Left hindlimb (tissue), 1 donor: ENCODE results near the gene TMEM114.
"Not testable (repeated sequence)": the region's sequence is repeated elsewhere in the genome, so short reads cannot be mapped to it uniquely, and the experiment has no call there.

Experiments
- DNase-seq: peaks from one replicate; pipeline ENCODE4 v3.0.0-alpha.2; 2018

TMEM114 gene

DNA sequence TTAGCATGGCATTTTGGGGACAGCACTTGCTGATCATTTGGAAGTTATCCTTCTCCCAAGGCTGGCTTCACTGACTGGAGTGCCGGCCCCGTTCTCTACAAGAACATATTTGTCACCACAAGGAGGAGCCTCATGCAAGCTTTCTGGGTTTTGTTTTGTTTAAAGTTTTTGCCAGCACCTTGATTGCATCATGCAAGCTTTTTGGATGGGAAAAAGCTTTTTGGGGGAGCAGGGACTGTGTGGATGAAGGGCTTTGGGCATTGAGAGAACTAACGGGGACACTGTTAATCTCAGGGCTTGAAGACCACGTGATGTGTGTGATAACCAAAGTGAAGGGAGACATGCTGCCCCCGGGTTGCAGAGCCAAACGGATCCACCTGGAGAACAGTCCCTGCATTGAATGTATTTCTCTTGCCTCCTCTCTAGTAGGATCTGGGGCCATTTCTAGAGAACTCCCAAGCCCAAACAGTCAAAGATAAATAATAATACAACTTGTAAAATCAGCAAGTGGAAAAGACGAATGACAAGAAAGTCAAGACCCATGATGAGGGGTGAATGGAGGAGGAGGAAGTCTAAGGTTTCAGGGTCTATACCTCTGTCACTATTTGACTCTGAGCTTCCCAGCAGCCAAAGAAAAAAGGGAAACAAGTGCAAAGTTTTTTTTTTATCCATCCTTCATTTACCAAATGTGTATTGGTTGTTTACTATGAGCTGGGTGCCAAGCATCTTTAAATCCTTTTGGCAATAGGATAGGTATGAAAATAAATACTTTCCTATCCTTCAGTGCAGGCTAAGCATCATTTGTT, 17.2 kb downstream of the TMEM114 start:
- DNase-seq, result no peak

DNA sequence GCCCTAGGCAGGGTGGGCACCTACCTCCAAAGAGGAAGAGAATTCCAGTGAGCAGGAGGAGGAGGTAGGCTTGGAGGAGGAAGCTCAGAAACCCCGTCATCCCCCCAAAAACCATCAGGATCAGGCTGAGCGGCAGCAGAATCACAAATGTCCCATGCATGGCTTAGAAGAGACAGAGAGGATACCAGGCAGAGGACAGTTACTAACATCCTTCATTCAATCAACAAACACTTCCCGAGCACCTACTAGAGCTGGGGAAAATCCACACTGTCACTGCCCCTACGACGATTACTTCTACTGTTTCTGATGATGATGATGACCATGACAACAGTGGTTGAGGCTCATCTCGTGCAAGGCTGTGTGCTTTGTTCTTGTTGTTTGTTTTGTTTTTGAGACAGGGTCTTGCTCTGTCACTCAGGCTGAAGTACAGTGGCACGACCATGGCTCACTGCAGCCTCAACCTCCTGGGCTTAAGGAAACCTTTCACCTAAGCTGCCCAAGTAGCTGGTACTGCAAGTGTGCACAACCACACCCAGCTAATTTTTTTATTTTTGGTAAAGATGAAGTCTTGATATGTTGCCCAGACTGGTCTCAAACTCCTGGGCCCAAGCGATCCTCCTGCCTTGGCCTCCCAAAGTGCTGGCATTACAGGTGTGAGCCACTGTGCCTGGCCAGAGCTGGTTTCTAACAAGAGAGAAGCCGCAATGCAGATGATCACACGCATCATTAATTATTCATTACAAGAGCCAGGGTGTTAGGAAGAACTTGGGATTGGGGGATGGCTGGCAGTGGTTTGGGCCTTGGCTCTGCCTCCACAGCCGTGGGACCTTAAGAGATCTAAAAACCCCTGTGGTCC, 18.0 kb downstream of the TMEM114 start:
- DNase-seq, result no peak

- no peak for DNase-seq
These were observed 19.2 kb downstream of the TMEM114 start for GRCh38 chr16:8571061-8571596.

DNA sequence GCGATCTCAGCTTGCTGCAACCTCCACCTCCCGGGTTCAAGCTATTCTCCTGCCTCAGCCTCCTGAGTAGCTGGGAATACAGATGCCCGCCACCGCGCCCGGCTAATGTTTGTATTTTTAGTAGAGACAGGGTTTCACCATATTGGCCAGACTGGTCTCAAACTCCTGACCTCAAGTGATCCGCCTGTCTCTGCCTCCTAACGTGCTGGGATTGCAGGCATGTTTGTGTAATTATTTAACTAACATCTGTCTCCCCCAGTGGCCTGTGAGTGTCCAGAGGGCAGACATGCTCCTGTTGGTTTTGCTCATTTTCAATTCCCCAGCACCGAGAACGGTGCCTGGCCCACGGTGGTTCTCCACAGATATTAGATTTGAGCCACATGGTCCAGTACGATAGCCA, 19.9 kb downstream of the TMEM114 start:
- DNase-seq, result not testable (repeated sequence)

DNA sequence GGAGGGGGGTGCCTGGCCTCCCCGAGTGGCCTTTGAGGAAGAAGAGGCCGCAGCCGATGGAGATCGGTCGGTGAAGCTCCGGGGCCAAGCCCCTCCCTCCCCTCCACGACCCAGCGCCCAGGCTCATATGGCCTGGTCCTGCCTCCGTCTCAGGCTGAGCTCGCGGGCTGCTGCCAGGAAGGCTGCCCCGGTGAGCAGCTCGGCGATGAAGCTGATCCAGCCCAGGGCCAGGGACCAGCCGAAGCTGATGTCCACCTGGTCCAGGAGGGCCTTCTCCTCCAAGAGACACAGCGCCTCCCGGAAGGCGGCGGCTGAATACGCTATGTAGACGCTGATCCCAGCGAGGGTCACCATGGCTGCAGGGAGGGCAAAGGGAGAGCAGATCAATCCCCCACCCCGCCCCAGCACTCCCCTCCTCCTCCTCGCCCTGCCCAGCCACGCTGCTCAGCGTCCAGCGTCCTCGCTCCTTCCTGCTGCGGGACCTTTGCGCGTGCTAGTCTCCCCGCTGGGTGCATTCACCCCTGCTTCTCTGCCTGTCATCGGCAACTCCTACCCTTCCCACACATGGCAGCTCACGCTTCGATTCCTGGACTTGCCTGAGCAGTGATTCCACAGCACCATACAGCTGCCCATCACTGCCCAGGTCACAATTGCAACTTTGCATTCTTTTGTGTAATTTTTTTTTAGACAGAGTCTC, 20.5 kb downstream of the TMEM114 start:
- no peak for DNase-seq

GRCh38 chr16:8568231-8568617, 22.1 kb downstream of the TMEM114 start:
- no peak for DNase-seq

GRCh38 chr16:8567355-8568230, 22.7 kb downstream of the TMEM114 start:
- DNase-seq, result peak; percentile 77

DNA sequence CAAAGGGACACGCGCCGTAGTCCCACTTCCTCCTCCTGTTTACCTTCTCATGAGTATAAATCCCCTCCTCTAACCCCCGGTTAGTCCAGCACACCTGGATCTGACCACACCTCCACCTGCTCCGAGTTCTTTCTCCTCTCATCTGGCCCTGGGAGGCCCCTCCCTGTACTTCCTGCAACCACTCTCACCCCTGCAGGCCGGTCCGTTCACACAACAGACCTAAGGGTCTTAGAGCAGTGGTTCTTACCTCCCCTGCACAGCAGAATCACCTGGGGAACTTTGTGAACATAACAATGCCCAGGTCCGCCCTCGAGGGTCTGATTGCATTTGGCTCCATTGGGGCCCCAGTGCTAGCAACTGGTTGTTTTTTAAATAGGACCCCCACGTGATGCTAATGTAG, 24.8 kb downstream of the TMEM114 start:
- DNase-seq, result no peak

- no peak for DNase-seq
These were observed 25.4 kb downstream of the TMEM114 start for GRCh38 chr16:8564934-8565345.

DNA sequence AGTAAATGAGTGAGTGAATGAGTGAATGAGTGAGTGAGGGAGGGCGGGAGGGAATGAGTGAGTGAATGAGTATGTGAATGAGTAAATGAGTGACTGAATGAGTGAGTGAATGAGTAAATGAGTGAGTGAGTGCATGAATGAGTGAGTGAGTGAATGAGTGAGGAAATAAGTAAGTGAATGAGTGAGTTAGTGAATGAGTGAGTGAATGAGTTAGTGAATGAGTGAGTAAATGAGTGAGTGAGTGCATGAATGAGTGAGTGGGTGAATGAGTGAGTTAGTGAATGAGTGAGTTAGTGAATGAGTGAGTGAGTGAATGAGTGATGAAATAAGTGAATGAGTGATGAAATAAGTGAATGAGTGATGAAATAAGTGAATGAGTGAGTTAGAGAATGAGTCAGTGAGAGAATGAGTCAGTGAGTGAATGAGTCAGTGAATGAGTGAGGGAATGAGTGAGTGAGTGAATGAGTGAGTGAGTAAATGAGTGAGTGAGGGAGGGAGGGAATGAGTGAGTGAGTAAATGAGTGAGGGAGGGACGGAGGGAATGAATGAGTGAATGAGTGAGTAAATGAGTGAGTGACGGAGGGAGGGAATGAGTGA, 26.3 kb downstream of the TMEM114 start:
- not testable (repeated sequence) for DNase-seq

- DNase-seq, result no peak
These were observed 28.8 kb downstream of the TMEM114 start for GRCh38 chr16:8561496-8561895.

GRCh38 chr16:8555400-8555799, 34.9 kb downstream of the TMEM114 start:
- no peak for DNase-seq

DNA sequence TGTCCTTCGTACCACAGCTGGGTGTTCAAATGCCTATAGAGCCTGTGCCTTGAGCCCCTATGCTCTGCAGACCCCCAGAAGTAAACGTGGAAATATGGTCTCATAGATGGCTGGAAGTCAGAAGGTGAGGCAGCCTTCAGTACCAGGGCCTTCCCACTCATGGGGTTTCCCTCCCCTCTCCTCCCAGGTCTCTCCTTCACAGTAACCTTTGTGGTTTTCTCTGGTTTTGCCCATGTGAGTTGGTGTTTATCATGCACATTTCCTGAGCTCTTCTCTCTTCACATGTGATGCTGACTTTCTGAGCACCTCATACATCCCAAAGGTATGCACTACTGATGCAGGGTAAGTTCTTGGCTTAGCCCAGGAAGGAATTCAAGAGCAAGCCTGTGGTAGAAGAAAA, 35.4 kb downstream of the TMEM114 start:
- no peak for DNase-seq

DNA sequence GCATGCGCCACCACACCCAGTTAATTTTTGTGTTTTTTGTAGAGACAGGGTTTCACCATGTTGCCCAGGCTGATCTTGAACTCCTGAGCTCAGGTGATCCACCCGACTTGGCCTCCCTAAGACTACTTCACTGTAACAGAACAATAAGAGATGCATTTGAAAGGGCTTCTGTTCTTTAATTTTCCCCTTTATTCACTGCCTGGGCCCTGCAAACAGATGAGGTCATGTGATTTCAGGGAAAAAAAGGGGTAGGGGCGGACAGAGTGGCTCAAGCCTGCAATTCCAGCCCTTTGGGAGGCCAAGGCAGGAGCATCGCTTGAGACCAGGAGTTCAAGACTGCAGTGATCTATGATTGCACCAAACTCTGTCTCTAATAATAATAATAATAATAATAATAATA, 36.3 kb downstream of the TMEM114 start:
- no peak for DNase-seq

DNA sequence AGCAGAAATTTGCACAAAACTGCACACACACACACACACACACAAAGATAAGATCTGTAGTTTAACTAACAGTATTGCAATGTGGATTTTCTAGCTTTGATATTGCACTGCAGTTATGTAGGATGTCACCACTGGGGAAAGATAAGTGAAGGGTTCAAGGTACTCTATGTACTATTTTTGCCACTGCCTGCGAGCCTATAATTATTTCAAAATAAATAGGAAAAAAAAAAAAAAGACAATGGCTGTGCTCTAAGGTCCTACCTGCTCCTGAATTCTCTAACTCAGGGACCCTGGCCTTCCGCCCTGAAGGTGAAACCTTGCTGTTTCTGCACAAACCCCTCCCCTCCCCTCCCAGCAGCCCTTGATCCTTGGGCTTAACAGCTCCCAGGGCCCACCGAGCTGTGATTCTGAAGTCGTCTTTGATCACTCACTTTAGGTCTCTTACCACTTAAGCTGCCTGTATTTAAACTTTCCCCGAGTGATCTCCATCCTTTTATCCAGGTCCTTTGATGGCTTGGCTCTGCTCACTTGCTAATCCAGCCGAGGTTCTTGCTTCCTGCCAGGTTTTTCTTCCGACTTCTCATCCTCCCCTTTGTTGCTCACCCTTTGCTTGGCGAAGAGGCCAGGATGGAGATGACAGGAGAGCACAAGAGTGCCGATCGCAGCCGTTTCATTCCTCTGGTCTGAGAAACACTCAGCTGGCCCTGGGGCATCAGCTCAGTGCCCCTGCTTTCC, 37.7 kb downstream of the TMEM114 start:
- DNase-seq, result no peak

DNA sequence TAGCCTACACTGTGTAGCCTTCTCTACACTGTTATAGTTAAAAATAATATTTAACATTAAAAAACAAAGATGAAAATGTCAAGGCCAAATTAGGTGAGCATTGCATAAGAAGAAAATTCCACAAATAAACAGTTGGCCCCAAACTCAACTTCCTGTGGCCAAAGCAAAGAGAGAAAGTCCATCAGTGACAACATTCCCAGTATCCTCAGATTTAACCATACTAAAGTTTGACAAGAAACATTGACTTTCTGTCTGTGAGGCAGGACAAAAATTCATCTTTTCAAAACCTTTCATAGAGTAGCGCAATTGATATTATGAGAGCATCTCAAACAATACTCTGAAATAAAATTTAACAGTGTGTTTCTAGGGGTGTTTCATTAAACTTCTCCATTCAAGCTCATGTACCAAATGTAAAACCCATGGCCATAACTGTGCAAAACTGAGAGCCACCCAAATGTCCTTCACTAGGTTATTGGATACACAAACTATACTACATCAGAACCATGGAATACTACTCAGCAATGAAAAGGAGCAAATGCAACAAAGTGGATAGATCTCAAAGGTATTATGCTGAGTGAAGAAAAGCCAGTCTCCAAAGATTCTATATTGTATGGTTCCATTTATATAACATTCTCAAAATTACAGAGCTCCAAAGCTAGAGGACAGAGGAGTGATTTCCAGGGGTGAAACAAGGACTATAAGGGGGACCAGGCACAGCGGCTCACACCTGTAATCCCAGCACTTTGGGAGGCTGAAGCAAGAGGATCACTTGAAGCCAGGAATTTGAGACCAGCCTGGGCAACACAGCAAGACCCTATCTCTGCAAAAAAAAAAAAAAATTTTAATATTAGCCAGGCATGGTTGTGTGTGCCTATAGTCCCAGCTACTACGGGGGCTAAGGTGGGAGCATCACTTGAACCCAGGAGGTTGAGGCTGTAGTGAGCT, 38.7 kb downstream of the TMEM114 start:
- DNase-seq, result no peak

GRCh38 chr16:8550728-8551387, 39.5 kb downstream of the TMEM114 start:
- DNase-seq, result no peak

- DNase-seq, result no peak
These were observed 40.4 kb downstream of the TMEM114 start for GRCh38 chr16:8549843-8550412.

- DNase-seq, result no peak
These were observed 42.1 kb downstream of the TMEM114 start for GRCh38 chr16:8548166-8548565.
